NCI-H748 (cell line): ENCODE results near the gene BSX.

ENCODE experiments used
- DNase-seq: peaks from one replicate; lab custom pipeline; 2025; ENCODE audit not compliant: unreplicated experiment; lab: John Stamatoyannopoulos, UW

BSX gene

GRCh38 chr11:122963961-122964360, 17.7 kb downstream of the BSX start:
- peak; percentile 31 for DNase-seq

DNA sequence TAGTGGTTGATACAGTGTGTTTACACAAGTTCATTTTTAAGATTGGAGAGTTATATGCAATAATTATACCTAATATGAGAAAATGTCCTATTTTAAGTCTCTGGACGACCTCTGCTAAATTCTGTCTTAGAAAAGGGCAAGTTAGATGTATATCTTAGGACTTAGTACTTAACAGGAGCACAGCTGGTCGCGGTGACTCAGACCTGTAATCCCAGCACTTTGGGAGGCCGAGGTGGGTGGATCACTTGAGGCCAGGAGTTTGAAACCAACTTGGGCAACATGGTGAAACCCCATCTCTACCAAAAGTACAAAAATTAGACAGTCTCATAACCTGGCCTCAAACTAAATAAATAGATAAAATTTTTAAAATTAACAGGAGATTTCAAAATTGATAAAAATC, 27.2 kb downstream of the BSX start:
- no peak for DNase-seq

DNA sequence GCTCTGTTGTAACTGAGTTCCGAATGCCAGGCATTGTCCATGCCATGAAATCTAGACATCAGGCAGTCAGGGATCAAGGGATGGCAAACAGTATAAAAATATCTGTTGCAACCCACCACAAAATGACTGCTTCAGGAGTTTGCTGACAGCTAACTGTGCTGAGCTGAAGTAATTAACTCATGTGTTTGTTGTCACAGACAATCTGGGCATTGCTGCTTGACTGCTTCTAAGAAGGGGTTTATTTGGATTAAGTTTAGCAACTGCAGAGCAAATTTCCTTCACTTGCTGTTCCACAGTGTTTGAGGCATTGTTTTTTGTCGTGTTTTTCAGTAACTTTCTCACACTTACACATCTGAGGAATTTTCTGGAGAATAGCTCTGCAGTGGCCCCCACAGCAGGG, 30.4 kb downstream of the BSX start:
- DNase-seq: no peak

GRCh38 chr11:122938557-122938956, 43.1 kb downstream of the BSX start:
- no peak for DNase-seq

GRCh38 chr11:122937983-122938382, 43.7 kb downstream of the BSX start:
- no peak for DNase-seq

- DNase-seq: no peak
These were observed 48.2 kb downstream of the BSX start for GRCh38 chr11:122933416-122933815.

DNA sequence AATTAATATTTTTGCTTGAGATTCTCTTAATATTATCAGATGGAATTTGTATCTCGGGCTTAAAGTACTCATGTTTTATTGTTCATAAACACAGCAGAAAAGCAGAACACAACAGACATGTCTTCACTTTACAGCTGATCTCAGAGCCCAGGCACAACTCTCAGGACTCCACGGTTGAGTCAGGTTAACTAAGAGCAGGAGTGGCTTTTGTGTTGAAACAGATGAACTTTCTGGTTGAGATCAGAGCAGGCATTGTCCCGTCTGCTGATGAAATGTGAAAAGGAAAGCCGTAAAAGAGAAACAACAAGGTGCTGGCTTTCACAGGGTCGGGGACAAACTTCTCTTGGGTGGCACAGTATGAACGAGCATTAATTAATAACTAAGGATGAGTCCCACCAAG, 50.1 kb downstream of the BSX start:
- no peak for DNase-seq
